Myometrial cell (primary cell): Measurements from ENCODE around the gene PRPF6. TPM values are rescaled to one million over a fixed set of nuclear protein-coding genes. Genes with fewer than 3 reads are reported as not detected.

Experiments
- total RNA-seq: library from RNA; depleted of rRNA; stranded (reverse); fragments of >200 nt; gene quantifications from 2 replicates; pipeline ENCODE4 v1.2.3, GENCODE V29; 2015

PRPF6 gene
- total RNA-seq, result 41.5 and 43.6 TPM in 2 replicates

GRCh38 chr20:63980806-63981728 lies at the start of gene PRPF6:
Gene PRPF6 (plus strand): TSS chr20:63981132. CDS start chr20:63981246, 114 bp downstream.

GRCh38 chr20:63955827-63956663 lies 24.9 kb upstream of the PRPF6 start, which contains the start of gene UCKL1:
Gene UCKL1 (minus strand): TSS chr20:63956416. CDS start chr20:63956372, 44 bp downstream.

GRCh38 chr20:63969838-63970713 lies 10.9 kb upstream of the PRPF6 start, which contains the start of gene ZNF512B:
Gene ZNF512B (minus strand): TSS chr20:63969930. CDS start chr20:63967950, 1,980 bp downstream.

GRCh38 chr20:63979557-63980316 lies 1.2 kb upstream of the PRPF6 start, which contains the start of gene SAMD10:
Gene SAMD10 (minus strand): TSS chr20:63979642. CDS start chr20:63979467, 175 bp downstream.

GRCh38 chr20:64035933-64036345 lies 55.0 kb downstream of the PRPF6 start, which contains the start of gene C20orf204:
Gene C20orf204 (plus strand): TSS chr20:64036182. CDS start chr20:64036324, 142 bp downstream.

GRCh38 chr20:64049060-64049877 lies 68.3 kb downstream of the PRPF6 start, which contains the start of gene SOX18:
Gene SOX18 (minus strand): TSS chr20:64049639. CDS start chr20:64049516, 123 bp downstream.

GRCh38 chr20:64062596-64063388 lies 81.9 kb downstream of the PRPF6 start, which contains the start of gene TCEA2:
Gene TCEA2 (plus strand): TSS chr20:64063198. CDS start chr20:64063313, 115 bp downstream.

GRCh38 chr20:64079273-64080012 lies 98.5 kb downstream of the PRPF6 start, which contains the start of gene RGS19:
Gene RGS19 (minus strand): TSS chr20:64079518. CDS start chr20:64076886, 2,632 bp downstream.

GRCh38 chr20:64080013-64080812 lies 99.3 kb downstream of the PRPF6 start, which contains the start of gene OPRL1:
Gene OPRL1 (plus strand): TSS chr20:64080082. CDS start chr20:64092721, 12,639 bp downstream.

Other genes starting within 250 kb of the PRPF6 start
- 0.58 and 1.4 TPM in 2 replicates for gene LIME1, start 244.5 kb upstream of the PRPF6 start, total RNA-seq
- gene SLC2A4RG, start 241.4 kb upstream of the PRPF6 start, total RNA-seq, result 49.3 and 69.3 TPM in 2 replicates
- 21.1 and 34.3 TPM in 2 replicates for gene ZBTB46, start 149.9 kb upstream of the PRPF6 start, total RNA-seq
- not detected in 2 replicates for gene ABHD16B, start 119.6 kb upstream of the PRPF6 start, total RNA-seq
- gene TPD52L2, start 115.9 kb upstream of the PRPF6 start, total RNA-seq, result 192 and 206 TPM in 2 replicates
- gene DNAJC5, start 86.0 kb upstream of the PRPF6 start, total RNA-seq, result 38.6 and 43.4 TPM in 2 replicates
- 23.4 and 27.1 TPM in 2 replicates for gene UCKL1, start 24.7 kb upstream of the PRPF6 start, total RNA-seq
- gene ZNF512B, start 11.2 kb upstream of the PRPF6 start, total RNA-seq, result 7.1 and 8.6 TPM in 2 replicates
- 1.4 and 2.1 TPM in 2 replicates for gene SAMD10, start 1.5 kb upstream of the PRPF6 start, total RNA-seq
- gene C20orf204, start 55.0 kb downstream of the PRPF6 start, total RNA-seq, result under 0.01 TPM in 1 of 2 replicates, not detected in the other
- gene SOX18, start 68.5 kb downstream of the PRPF6 start, total RNA-seq, result 0.29 TPM in 1 of 2 replicates, not detected in the other
- gene TCEA2, start 82.1 kb downstream of the PRPF6 start, total RNA-seq, result 4.8 and 17.3 TPM in 2 replicates
- 7.5 and 20.2 TPM in 2 replicates for gene RGS19, start 98.4 kb downstream of the PRPF6 start, total RNA-seq
- gene OPRL1, start 99.0 kb downstream of the PRPF6 start, total RNA-seq, result 3.2 and 3.5 TPM in 2 replicates
- gene LKAAEAR1, start 103.3 kb downstream of the PRPF6 start, total RNA-seq, result not detected in 2 replicates
- not detected in 2 replicates for gene NPBWR2, start 126.4 kb downstream of the PRPF6 start, total RNA-seq
- not detected in 2 replicates for gene MYT1, start 183.3 kb downstream of the PRPF6 start, total RNA-seq